Measurements from ENCODE around the gene MICAL3.
"Not testable (repeated sequence)": the region's sequence is repeated elsewhere in the genome, so short reads cannot be mapped to it uniquely, and the experiment has no call there.

GRCh38 chr22:17985071-17985470, 39.3 kb downstream of the MICAL3 start:
- TF ChIP-seq POLR2A, CTCF (IDR thresholded peaks at IDR 0.05): not testable (repeated sequence)
